Left forelimb (tissue), 1 donor: ENCODE data around the gene MRPS23.

ENCODE experiments used
- DNase-seq: peaks from one replicate; pipeline ENCODE4 v3.0.0-alpha.2; 2018; ENCODE audit warnings: low spot score

MRPS23 gene

DNA sequence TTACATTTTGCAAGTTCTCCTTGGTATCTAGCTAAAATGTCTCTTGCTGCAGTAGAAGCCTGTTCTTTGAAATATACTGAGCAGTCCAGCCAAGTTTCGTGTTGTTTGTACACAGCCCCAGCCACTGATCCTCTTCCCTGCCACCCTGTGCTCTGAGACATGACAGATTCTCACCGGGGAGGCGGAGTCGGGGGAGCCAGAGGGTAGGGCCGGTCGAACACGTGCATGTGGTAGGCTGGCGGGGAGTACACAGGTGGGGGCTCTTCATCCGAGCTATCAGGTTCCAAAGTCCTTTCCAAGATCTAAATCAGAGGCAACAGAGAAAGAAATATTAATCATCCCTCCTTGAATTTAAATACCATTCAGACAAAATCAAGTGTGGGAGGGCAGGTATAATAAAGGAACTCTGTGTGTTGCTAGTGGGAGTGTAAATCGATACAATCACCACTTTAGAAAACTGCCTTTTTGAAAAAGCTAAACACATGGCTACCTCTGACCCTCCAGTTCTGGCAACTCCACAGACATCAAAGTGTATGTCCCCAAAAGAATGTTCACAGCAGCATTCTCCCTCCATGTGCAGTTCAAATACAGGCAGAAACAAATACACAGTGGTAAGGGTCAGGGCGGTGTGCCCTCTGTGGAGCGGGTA is 29.7 kb upstream of the MRPS23 start:
- no peak for DNase-seq

DNA sequence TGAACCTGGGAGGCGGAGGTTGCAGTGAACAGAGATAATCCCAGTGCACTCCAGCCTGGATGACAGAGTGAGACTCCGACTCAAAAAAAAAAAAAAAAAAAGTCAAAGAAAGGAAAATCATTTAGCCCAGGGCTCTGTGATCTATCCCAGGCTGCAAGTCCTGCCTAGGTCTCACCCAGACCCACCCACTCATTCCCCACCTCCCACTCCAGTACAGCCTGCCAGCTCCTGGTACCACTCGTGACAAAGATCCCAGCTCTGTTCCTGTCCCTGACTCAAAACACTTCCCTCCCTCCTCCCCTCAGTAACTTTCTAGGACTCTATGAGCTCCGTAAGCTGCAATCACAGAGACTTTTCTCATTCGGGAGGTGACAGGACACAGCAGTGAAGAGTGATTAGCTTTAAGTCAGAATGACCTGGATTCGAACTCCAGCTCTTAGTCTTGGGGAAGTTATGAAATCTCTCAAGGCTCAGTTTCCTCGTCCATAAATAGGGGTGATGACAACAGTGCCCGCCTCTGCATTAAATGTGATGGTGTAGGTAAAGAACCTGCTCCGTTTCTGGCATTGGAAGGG is 28.0 kb upstream of the MRPS23 start:
- DNase-seq, result no peak

DNA sequence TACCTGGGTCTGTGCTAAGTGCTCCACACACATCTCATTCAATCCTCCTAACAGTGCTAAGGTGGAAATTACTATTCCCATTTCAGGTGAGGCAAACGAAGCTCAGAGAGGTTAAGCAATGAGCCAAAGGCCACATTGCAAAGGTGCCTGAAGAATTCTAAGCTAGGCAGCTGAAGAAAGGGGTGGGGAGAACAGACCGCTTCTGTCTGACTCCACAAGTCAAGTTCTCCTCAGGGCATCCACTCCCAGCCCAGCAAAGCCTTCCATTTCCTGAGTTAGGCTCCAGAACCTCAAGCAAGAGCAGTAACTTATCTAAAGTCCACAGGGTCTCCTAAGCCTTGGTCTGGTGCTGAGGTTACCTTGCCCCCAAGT is 27.0 kb upstream of the MRPS23 start:
- DNase-seq, result no peak

DNA sequence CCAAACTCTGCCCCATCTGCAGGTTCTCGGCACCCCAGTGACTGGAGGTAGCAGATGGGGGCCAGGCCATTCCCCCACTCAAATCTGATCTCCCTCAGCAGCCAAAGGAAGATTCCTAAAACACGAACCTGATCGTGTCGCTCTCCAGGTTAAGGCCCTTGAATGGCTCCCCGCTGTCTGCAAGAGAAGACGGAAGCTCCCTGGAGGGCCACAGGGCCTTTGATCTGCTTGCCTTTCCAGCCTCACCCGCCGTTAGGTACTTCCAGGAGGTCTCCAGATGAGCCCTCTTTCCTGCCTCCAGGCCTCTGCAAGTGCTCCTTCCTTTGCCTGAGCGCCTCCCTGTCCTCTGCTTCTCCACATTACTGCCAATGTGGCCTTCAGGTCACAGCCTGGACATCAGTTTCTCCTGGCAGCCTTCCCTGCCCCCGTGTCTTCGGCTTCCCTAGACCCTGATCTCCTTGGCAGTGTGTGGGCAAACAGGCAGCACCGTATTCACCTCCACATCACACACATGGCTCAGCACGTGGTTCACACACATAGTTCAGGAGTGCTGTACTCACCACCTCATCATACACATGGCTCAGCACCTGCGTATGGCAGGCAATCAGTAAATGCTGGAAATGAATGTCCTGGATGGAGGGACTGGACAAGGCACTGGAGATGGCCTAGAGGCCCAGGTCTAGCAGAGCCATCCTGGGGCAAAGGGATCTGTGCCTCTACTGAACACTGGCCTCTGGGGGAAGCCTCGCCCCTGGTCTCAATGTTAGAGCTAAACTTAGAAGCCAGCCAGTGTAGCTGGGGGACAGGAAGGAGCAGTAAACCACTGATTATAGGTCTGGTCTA is 26.4 kb upstream of the MRPS23 start:
- DNase-seq, result no peak

DNA sequence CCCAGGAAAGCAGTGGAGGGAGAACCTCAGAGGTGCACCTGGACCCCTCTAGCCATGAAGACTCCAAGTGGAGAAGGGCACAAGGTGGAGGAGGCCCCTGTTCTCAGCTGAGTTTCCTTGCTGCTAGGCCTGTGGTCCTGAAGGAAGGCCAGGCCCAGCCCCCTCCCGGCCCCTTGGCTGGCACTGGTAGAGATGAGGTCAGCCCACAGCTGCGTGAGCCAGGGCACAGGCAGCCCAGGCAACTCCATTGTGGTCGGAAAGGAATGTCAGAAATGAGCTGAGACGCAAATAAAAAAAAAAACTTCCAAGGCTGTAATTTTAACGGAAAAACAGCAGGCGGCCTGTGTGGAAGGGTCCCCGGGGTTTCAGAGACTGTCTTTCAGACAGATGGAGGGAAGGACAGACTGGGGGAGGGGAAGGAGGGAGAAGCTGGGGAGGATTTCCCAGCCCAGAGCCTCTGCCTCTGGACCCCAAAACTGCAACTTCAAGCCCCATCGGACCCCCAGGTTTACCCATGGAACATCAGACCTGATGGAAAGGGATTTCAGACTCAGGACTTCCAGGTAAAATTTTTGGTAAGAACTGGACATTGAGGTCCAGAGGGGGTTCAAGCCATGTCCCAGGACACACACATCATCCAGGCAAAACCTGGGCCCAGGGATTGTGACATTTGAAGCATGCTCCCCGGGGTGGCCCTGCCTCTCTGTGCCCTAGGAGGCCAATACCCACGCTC is 25.6 kb upstream of the MRPS23 start:
- peak; percentile 95 for DNase-seq

DNA sequence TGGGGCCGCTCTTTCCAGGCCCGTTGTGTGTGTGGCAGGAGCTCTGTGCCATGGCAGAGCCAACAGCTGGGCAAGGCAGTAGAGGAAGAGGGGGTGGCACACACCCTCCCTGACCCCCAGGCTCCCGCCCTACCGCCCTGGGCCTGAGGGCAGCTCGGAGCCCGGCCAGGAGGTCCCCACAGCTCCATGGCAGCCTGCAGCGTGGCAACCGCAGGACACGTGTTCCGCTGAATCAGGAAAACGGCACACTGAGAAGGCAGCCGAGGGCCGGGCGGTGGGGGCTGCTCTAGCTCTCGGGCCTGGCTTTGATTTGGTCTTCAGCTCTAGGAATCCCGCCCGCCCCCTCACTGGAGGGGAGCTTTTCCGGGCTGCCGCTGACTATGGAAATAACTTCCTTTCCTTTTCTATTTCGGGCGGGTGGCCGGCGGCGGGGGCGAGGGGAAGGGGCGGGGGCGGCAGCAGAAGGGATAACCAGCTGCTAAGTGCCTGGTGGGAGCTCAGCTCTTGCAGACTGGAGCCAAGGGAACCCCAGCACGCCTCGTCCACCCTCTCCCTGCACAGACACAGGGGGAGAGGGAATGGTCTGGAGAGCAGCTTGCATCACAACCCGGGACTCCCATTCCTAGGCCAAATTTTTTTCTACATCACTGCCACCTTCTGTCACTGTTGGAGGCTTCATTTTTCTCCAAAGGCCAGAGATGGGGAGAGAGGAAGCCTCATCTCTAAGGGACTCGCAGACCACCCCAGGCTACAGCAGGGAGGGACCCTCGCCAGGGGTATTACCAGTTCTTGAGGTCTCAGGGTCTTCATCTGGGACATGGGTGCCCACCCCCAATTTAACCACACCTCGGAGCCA is 24.8 kb upstream of the MRPS23 start:
- peak; percentile 93 for DNase-seq

DNA sequence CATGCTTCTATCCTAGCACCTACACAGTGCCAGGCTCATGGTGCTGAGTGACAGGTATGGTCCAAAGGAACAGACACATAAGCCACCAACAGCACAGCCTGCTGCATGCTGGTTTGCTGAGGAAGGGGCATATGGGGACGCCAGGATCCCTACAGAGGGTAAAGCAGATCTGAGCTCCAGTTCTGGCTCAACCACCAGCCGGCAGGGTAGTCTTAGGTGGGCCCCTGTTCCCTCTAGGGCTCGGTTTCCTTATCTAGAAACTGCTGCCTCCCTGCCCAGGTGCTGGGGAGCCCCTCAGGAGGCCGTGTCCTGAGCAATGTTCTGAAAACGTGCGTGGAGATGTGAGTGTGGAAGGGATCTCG is 24.2 kb upstream of the MRPS23 start:
- no peak for DNase-seq

DNA sequence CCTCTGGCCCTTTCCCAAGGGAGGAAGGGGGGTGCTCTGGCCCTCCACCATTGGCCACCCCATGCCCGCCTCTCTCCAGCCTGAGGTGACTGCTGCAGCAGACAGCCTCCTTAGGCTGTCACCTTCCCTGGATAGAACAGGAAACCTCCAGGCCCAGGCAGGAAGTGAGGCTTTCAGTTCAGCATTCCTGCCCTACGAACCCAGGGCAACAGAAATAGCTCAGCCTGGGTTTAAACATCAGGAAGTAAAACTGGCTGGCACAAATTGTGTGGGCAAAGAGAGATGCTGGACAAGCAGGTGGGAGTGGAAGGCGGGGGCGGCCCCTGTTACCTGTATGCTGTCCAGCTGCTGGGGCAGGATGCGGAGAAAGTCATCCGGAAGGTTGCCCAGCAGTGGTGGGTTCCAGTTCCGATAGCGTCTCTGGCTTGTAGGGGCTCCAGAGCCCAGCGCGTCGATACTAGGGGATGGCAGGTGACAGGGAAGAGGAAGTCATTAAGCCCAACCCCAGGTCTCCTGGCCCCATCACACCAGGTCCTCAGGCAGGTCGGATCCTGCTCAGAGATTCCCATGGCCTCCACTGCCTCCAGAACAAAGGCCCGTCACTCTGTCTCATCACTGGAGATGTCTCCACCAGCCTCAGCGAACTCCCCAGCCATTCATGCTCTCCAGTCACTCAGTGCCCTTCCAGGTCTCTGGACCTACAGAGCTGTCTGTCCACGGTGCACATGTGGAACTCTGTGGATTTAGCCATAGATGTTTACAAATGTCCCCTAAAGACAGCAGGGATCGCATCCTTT is 23.6 kb upstream of the MRPS23 start:
- DNase-seq, result no peak

DNA sequence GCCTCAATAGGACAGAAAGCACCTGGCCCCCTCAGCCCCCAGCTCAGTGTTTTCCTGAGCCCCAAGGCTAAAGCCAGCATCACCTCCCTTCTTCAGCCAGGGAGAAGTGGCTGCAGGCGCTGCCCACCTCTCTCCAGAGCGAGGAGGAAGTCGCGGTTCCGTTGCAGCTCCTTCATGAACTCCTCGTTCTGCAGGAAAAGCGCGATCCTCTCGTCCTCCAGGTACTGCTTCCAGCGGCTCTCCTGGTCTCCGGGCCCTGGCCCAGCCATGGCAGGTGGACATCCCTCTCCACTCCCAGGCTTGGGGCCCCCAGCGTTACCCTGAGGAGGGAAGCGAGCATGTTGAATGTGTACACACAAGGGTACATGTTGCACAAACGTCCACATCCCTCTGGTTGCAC is 22.7 kb upstream of the MRPS23 start:
- no peak for DNase-seq

DNA sequence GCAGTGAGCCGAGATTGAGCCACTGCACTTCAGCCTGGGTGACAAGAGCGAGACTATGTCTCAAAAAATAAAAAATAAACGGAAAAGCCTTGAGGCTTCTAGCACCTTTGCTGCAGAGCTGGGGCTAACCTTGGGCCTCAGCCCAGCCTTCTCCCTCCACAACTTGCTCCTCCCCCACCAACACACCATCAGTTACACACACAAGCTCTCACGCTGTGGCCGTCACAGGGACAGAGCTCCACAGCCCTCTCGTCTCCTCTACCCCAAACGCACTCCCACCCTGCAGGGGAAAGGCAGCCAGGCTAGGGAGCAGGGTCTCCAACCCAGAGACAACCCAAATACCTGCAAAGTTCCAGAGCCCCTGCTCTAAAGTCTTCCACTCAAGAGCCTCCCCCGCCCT is 22.0 kb upstream of the MRPS23 start:
- DNase-seq, result no peak

DNA sequence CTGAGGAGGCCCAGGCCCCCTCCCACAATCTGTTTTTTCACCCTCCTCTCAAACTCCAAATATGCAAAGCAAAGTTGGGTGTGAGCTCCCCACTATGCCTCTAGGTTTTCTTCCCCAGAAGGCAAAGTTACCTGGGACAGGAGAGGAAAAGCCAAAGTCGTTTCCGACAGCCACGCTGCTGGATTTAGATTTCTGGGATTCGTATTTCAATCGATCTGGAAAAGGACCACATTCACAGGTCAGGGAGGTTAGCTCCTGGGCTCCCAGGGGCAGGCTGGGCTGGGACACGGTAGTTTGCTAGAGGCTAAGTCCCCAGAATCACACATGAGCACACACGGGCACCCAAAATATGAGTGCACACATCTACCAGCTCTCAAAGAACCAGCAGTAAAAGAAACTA is 21.3 kb upstream of the MRPS23 start:
- DNase-seq, result no peak

DNA sequence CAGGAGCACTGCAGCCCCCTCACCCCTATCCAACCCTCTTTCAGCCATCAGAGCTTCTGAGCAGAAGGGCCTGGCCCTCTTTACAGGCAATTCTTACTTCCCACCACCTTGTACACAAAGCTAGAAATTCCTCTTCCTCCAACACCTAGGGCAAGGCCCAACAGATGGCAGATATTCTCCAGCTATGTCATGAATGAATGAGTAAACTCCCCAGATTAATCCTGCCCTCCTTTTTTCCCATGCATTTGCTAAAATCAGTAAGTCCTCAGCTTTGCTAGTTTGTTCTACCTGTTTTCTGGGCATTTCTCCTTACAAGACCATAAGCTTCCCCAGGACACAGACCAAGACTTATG is 20.4 kb upstream of the MRPS23 start:
- no peak for DNase-seq

DNA sequence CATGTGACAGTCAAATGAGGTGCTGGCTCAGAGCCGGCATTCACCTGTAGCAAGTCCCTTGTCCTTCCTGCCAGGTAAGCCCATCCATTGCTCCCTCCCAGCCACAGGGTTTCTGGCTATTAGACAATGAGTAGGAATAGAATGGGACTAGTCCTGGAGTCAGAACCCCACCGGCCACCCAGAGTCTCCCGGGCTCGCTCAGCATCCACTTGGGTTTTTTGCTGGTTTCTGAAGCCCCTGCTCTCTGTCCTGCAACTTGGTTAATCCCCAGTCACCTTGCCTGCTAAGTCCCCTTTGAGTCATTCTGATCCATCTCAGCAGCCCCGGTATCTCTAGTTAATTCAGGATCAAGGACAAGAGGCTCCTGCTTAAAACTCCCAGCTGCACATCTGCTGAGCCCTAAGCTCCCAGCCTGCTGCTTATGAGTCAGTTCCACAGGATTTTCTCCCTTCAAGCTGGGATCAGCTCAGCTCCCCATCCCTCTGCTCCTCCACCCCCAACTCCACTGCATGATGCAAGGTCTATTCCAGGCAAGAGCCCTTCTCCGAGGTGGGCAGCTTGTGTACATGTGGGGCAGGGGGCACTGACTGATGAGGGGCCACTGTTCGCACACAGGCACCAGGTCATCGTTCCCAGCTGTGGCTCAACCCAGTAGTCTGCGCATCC is 19.9 kb upstream of the MRPS23 start:
- no peak for DNase-seq

DNA sequence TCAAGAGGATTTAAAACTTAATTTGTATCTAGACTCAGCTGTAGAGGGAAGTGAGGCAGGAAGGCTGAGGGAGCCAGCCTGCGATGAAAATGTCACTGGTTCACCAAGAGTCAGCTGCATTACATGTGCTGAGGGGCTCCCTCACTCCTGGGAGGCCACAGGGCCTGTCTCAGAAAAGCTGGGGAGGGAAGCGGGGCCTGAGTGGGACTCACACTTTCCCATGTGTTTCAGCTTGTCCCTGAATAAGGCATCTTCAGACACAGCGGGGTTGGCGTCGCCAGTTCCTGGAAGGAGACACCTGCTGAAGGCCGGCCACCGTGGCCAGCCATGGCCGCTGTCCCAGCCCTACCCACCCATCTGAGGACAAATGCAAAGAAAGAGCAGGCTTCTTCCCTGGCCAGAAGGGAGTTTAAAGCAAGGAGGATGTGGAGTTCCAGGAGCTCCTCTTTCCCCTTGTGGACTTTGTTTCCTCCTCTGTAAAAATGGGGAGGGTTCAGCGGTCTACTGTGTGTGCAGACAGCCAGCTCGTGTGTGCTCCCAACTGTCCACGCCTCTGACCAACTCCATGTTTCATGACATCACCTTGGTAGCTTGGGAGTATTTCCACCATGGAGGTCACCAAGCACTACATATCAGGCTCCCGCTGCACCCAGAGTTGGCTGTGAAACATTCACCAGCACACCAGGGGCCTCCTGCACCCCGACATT is 19.2 kb upstream of the MRPS23 start:
- no peak for DNase-seq

DNA sequence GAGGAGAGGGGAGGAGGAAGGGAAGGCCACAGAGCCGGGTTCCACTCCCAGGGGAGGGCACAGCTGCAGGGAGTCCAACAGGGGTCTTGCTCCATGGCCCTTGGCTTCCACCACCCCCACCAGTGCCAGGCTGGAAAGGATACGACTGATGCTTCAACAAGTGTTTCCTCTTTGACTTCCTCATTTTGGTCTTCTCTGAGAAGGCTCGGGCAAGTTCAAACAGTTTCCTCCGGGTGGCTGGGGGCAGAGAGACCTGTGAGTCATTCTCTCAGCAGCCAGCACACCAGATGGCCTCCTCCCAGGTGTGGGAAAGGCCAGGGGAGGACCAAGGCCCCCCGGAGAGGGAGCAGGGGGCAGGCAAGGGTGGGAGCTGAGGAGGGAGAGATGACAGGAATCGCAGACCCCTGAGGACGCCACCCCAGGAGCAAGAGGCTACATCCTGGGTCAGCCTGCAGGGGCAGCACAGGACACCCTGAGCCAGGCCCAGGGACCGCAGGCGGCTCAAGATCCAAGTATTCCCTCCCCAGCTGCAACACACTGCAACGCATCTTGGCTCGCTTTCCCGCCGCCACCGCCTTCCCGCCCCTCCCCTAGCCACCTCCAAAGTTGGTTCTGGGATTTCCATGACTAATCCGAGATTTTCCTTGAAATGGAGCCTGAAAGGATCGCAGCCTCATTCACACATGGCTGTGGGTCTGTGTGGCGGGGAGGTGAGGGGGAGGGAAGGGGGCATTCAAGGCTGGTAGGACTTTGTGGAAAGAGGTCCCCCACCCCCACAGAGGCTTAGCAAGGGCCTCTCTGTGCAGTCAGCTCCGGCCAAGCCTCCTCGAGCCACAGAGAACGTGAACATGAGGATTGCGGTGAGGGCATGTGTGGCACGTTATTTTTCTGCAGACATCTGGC is 18.4 kb upstream of the MRPS23 start:
- DNase-seq, result peak; percentile 89

DNA sequence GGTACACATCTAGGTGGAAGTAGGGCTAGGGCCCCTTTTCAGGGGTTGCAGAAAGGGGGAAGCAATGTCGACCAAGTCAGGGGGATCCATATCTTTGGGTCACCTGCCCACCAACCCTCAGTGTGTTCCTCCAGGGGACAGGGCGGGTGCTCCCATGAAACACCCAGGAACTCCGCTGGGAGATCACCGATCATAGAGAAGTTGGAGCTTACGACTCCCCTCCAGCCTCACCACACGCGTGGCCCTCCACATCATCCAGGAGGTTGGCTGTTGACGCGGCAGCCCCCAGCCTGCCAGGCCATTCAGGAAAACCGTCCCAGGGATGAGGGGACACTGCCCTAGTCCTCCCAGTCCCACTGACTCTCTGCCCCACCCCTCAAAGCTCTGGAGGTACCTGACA is 17.3 kb upstream of the MRPS23 start:
- DNase-seq, result no peak

DNA sequence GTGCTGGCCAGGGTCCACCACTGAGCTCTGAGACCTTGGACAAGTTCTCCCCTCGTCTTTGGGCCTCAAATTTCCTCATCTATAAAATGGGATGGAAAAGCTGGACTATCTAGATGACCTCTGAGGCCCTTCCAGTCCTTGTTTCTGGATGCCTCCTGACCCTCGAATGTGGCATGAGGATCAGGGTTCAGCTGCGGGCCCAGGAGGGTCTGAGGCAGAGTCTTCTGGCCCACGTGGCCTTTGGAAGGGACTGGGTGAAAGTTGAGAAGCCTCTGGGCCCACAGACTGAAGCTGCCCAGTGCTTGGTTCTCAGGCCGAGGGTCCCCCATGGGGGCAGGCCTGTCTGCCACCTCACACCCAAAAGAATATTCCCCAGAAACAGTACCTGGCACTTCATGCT is 16.9 kb upstream of the MRPS23 start:
- no peak for DNase-seq

DNA sequence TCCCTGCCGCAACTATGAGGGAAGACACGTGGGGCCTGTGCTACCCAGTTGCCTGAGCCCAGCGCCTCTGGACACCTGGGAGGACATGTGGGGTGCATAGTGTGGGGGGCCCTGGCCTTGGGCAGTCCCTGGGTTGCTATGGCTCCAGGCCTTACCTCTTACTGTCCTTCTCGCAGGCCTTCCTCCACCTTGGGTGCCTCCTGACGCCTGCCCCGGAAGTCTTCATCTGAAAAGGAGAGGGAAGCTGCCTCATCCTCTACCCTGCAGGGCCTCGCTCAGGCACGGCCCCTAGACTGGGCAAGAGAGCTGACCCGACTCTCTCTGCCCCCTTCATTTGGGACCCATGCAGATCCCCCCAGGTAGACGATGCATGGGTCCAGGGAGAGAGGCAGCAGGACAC is 16.5 kb upstream of the MRPS23 start:
- no peak for DNase-seq

DNA sequence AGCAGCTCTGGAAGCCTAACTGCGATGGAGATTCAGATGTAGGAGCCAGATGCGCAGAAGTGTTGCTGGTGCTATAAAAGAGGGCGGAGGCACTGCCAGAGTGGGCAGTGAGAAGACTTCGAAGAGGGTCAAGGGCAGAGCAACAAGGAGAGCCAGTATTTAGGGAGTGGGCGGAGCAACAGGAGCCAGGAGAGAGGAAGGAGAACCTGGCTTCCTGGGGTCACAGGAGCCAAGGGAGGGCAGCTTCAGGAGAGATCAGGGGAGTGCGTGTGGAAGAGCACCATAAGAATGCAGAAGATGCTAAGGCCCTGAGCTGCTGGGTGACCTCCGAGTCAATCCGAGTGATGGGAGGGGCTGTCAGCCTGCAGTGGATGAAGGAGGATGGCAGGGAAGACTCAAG is 14.4 kb upstream of the MRPS23 start:
- DNase-seq, result no peak
